Left lung (tissue), 10 donors: ENCODE results near the gene PPIG. TPM values are rescaled to one million over a fixed set of nuclear protein-coding genes. Genes with fewer than 3 reads are reported as not detected.
"Not testable (repeated sequence)": the region's sequence is repeated elsewhere in the genome, so short reads cannot be mapped to it uniquely, and the experiment has no call there.

Source experiments
- ATAC-seq: fragments of 200-7000 bp; cut with Tn5 transposase; one replicate; pipeline ENCODE4 v1.9.1; 2020; ENCODE audit warnings: moderate library complexity
- DNase-seq, 4 donors: peaks; one replicate each; pipeline ENCODE4 v3.0.0-alpha.2; 2013 to 2020
- H3K27ac ChIP-seq, 2 donors: fragments of 200-600 bp; sonication (generic) in 1 of 2; one replicate each; pipeline versions ENCODE4 v1.5.0 to v1.8.0; 2020 to 2021
- H3K27me3 ChIP-seq, 2 donors: fragments of 200-600 bp; sonication (generic) in 1 of 2; one replicate each; pipeline versions ENCODE4 v1.5.0 to v1.8.0; 2020 to 2021
- H3K36me3 ChIP-seq, 2 donors: fragments of 200-600 bp; sonication (generic) in 1 of 2; one replicate each; pipeline versions ENCODE4 v1.5.0 to v1.8.0; 2020 to 2021
- H3K4me1 ChIP-seq, 2 donors: fragments of 200-600 bp; one replicate each; pipeline ENCODE4 v1.8.0; 2021
- H3K4me3 ChIP-seq, 2 donors: fragments of 200-600 bp; sonication (generic) in 1 of 2; one replicate each; pipeline versions ENCODE4 v1.5.0 to v1.8.0; 2020 to 2021; ENCODE audit warnings: mild to moderate bottlenecking in 1 of 2
- H3K9me3 ChIP-seq, 2 donors: fragments of 200-600 bp; sonication (generic) in 1 of 2; one replicate each; pipeline versions ENCODE4 v1.5.0 to v1.8.0; 2020 to 2021
- CTCF ChIP-seq, 2 donors: fragments of 200-600 bp; sonication (generic) in 1 of 2; IDR thresholded peaks; one replicate each; pipeline versions ENCODE4 v1.5.0 to v1.8.0; 2021; ENCODE audit warnings: antibody characterized with exemption in 2 of 2
- intact Hi-C, 2 donors: fragments of 100-400 bp; cut with DNase I; formaldehyde crosslinking; loops; one replicate each; pipeline versions ENCODE4 v1.11.2 to v1.14.2; 2022
- polyA plus RNA-seq, 6 donors: library from polyadenylated mRNA; unstranded; fragments of 120-200 nt; gene quantifications; one replicate each; pipeline ENCODE4 v1.2.1, GENCODE V29; 2013; ENCODE audit not compliant: insufficient read length in 6 of 6
- total RNA-seq, 2 donors: library from RNA; stranded (reverse); fragmentation: NEBNext Ultra II Directional; extraction: Animal tissue kit (Norgen Biotek cat#: 25700); gene quantifications; one replicate each; pipeline ENCODE4 v1.2.1, GENCODE V29; 2021
- donor health status: DM: no; HTN: yes; CAD: no.
- donor health status: DM: no; HTN: no; CAD: no.

Gene PPIG
- total and polyA plus RNA-seq, 8 donors, result 40.8 to 102 (median 85.2) TPM

GRCh38 chr2:169598982-169599381 lies 14.8 kb downstream of the PPIG start:
- Histone ChIP-seq H3K9me3 (no peaks in the 10 kb centered on the region), H3K27me3 (no peaks in the 10 kb centered on the region), H3K27ac (no peak overlapping the region), H3K36me3 (no peaks in the 10 kb centered on the region), H3K4me3 (no peak overlapping the region), H3K4me1 (no peaks in the 10 kb centered on the region)
- TF ChIP-seq CTCF (IDR thresholded peaks at IDR 0.05), result no peak
- no peak for ATAC-seq
- DNase-seq, result no peak
- intact Hi-C loops, result no loop called here

- no peaks in the 10 kb centered on the region for H3K27me3 ChIP-seq
- ATAC-seq, result no peak
- no peak for TF ChIP-seq CTCF (IDR thresholded peaks at IDR 0.05)
- intact Hi-C loops, result no loop called here
- no peaks in the 10 kb centered on the region for H3K4me1 ChIP-seq
- H3K4me3 ChIP-seq, result no peak overlapping the region
- no peak for DNase-seq
- no peaks in the 10 kb centered on the region for H3K9me3 ChIP-seq
- H3K36me3 ChIP-seq, result peaks cover 0 to 5% of the 10 kb centered on the region in 2 donors
- H3K27ac ChIP-seq, result no peak overlapping the region
Measured at GRCh38 chr2:169599568-169599967, 15.4 kb downstream of the PPIG start.

- DNase-seq (no peak), ATAC-seq (no peak)
- Histone ChIP-seq H3K9me3 (no peaks in the 10 kb centered on the region), H3K27ac (no peak overlapping the region), H3K27me3 (no peaks in the 10 kb centered on the region), H3K36me3 (peaks cover 0 to 98% of the 10 kb centered on the region in 2 donors), H3K4me1 (no peaks in the 10 kb centered on the region), H3K4me3 (no peak overlapping the region)
- TF ChIP-seq CTCF (IDR thresholded peaks at IDR 0.05), result no peak
- intact Hi-C loops, result no loop called here
Measured at GRCh38 chr2:169609264-169609663, 25.1 kb downstream of the PPIG start.

- no peak for TF ChIP-seq CTCF (IDR thresholded peaks at IDR 0.05)
- no peak for ATAC-seq
- H3K27me3 ChIP-seq, result no peaks in the 10 kb centered on the region
- H3K36me3 ChIP-seq, result peaks cover 0 to 93% of the 10 kb centered on the region in 2 donors
- no peak overlapping the region for H3K4me3 ChIP-seq
- H3K9me3 ChIP-seq, result no peaks in the 10 kb centered on the region
- DNase-seq, result no peak
- H3K4me1 ChIP-seq, result no peaks in the 10 kb centered on the region
- no peak overlapping the region for H3K27ac ChIP-seq
- intact Hi-C loops, result no loop called here
Measured at GRCh38 chr2:169613876-169614275, 29.7 kb downstream of the PPIG start.

GRCh38 chr2:169615982-169616381 lies 31.8 kb downstream of the PPIG start:
- H3K4me3 ChIP-seq, H3K27ac ChIP-seq, intact Hi-C loops, ATAC-seq, H3K9me3 ChIP-seq, DNase-seq, H3K27me3 ChIP-seq, H3K4me1 ChIP-seq: not testable (repeated sequence)
- peaks cover 0 to 80% of the 10 kb centered on the region in 2 donors for H3K36me3 ChIP-seq

GRCh38 chr2:169619946-169620345 lies 35.8 kb downstream of the PPIG start:
- no peak for TF ChIP-seq CTCF (IDR thresholded peaks at IDR 0.05)
- no peak overlapping the region for H3K4me3 ChIP-seq
- no peaks in the 10 kb centered on the region for H3K27me3 ChIP-seq
- peaks cover 0 to 68% of the 10 kb centered on the region in 2 donors for H3K36me3 ChIP-seq
- no peaks in the 10 kb centered on the region for H3K9me3 ChIP-seq
- no peaks in the 10 kb centered on the region for H3K4me1 ChIP-seq
- no peak overlapping the region for H3K27ac ChIP-seq
- no peak for DNase-seq
- intact Hi-C loops, result no loop called here
- ATAC-seq, result no peak
